NCI-H1092 treated with DMSO at 0.1 percent for 48 hours (cell line): ENCODE data around the gene PITPNC1.
"Not testable (repeated sequence)": the region's sequence is repeated elsewhere in the genome, so short reads cannot be mapped to it uniquely, and the experiment has no call there.

Experiments used
- DNase-seq: peaks from one replicate; lab custom pipeline; 2025; lab: John Stamatoyannopoulos, UW

Gene PITPNC1

DNA sequence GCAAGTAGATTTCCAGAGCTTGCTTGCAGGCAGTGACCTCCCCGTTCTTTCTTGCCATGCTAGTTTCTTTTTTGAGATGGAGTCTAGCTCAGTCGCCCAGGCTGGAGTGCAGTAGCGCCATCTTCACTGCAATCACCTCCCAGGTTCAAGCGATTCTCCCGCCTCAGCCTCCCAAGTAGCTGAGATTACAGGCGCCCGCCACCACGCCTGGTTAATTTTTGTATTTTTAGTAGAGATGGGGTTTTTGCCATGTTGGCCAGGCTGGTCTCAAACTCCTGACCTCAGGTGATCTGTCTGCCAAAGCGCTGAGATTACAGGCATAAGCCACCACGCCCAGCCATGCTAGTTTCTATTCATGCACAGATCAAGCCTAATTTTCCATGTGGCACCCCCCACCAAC lies 139.5 kb downstream of the PITPNC1 start:
- not testable (repeated sequence) for DNase-seq

DNA sequence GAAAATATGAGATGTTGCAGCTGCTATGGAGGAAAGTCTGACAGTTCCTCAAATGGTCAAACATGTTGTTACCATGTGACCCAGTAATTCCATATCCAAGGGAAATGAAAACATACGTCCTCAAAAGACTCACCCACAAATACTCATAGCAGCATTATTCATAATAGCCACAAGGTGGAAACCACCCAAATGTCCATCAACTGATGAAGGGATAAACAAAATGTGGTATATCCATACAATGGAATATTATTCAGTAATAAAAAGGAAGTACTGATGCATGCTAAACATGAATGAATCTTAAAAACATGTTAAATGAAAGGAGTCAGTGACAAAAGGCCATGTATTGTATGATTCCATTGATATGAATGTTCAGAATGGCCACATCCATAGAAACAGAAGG lies 140.2 kb downstream of the PITPNC1 start:
- no peak for DNase-seq

DNA sequence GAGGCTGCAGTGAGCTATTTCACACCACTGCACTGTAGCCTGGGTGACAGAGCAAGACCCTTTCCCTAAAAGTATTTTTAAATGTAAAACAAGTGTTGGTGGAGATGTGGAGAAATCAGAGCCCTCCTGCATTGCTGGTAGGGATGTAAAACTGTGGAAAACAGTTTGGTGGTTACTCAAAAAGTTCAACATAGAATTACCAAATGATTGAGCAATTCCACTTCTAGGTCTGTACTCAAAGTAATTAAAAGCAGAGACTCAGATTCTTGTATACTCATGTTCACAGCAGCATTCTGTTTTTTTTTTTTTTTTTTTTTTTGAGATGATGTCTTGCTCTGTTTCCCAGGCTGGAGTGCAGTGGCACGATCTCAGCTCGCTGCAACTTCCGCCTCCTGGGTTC lies 141.8 kb downstream of the PITPNC1 start:
- no peak for DNase-seq

DNA sequence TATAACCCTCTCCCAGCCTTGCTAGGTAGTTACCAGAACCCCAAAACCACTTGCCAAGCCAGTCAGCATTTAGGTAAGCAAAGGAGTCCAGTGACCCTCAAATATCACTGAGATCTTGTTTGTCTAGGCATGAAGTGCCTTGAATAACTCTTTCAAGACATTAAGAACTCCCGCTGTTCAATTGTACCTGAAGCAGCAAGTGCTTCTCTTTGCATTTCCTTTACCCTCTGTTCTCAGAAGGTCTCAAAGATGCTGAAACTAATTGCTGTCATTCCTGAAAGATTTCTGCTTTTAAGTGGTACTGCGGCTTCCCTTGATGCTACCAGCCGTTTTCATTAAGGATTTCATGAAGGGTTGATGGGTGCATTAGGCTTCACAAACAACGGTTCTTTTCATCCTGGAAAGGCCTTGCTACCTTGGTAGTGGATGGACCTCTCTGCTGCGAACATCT lies 142.7 kb downstream of the PITPNC1 start:
- no peak for DNase-seq

DNA sequence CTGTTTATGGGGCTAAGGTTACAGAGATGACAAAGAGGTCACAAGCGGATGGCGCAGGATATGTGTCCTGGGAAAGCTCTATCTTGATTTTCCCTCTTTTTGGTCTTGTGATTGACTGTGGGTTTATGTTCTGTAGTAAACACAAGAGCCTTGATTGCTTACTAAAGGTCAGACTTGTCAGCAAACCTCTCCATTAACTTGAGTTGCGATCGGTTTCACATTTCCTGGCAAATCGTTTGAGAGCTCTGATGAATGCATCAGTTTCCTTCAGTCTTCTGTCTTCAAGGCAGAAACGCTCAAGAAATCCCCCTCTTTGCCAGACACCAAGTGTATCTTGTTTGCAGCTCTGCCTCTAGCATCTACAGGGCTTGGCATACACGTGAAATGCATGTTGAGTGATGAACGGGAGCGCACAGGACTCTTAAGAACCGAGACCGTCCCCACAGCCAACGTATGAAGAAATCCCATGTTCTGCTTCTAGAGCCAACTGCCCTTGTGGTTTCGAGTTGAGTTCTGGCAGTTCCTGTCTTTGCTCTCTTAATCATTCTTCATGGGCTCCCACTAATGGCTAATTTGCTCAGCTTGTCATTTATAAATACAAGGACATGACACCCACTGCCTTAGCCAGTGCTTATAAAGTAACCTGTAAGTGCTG lies 143.3 kb downstream of the PITPNC1 start:
- peak; percentile 44 for DNase-seq

DNA sequence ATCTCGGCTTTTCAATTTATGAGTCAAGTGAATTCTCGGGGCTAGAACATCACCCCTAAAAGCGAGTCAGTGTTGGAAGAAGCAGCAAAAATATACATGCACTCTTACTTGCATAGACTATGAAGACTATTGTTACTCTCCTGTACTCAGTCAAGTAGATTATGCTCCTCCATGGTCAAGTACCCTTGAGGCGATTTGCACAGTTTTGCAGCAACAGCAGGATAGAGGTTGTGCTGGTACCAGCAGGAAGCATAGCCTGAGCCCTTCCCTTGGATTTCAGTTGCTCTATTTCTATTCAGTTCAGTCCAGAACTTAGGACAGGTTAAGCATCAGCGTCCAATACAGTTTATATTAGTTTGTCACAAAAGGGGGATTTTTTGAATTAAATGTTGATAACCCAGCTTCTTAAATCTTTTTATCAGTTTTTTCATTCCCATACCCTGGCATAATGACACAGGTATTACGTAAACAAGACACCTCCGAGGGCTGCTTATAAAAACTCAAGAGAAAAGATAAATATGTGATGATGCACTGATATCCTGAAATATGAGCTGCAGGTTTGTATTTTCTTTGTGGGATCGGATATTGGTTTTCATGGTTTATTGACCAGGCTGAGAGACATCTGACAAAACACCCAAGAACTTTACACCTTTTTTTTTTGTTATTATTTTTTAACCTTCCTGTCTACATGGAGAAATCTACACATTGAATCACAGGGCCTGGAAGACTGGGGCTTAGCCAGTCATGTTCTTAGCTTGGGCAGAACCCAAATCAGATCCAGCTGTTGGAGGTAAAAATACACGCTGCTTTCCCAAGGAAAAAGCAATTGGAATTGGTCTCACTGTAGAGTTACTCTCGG lies 144.1 kb downstream of the PITPNC1 start:
- DNase-seq, result peak; percentile 44

DNA sequence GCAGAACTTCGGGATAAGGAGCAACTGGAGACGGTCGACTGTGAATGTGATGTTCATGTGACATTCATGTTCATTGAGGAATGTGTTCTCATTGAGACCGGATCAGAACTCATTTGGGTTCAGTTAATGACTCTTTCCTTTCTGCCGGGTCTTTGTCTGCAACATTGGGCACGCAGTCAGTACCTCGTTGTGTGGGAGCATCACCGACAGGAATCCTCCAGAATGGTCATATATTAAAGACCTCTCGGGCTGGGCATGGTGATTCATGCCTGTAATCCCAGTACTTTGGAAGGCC lies 144.6 kb downstream of the PITPNC1 start:
- no peak for DNase-seq

DNA sequence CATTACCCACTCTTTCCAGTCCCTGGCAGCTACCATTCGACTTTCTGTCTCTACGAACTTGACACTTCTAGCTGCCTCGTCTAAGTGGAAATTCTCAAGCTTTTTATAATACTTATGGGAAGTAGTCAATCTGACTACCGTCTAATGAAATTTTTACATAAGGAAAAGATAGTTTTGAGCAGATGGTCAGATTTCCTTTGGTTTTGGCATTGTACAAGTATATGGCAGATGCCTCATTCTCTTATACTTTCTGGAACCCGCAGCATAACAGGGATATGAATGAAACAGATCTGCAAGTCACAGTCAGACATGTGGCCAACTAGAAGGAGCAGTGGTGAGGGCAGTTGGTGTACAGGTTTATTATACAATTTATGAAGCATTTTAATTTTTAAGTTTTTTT lies 146.0 kb downstream of the PITPNC1 start:
- no peak for DNase-seq

DNA sequence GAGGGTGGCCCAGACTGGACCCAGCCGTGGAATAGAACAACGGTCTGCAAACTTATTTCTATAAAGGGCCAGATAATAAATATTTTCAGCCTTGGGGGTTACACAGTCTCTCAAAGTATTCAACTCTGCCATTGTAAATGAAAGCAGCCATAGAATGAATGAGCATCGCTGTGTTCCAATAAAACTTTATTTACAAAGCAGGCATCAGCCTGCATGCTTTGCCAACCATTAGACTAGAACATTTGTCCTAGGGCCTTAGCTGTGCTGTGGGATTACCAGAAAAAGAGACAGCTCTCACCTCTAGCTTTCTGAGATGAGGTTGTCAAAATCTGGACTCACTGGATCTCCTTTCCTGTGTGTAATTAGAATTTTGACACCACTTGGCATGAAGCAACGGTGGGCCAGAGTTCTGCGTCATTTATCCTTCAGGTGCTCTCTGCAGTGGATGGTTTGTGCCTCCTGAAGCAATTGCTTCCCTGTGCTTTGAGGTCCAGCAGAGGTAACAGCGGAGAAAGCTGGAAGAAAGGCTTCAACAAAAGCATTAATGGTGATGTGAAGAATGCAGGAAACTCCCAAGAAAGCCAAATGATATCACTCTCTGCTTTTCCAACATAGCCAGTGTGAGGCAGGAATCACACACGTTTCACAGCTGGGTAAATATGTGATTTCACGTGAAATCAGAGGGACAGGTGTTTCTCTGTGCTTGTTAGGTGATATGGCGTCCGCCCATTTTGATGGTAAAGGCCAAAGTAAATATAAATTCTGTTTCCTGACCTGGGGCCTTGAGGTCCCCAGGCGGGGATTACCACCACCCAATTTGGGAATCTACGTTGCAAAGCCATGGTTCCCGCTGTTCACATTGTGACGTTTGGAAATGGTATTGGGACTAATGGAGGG lies 148.4 kb downstream of the PITPNC1 start:
- peak; percentile 74 for DNase-seq

DNA sequence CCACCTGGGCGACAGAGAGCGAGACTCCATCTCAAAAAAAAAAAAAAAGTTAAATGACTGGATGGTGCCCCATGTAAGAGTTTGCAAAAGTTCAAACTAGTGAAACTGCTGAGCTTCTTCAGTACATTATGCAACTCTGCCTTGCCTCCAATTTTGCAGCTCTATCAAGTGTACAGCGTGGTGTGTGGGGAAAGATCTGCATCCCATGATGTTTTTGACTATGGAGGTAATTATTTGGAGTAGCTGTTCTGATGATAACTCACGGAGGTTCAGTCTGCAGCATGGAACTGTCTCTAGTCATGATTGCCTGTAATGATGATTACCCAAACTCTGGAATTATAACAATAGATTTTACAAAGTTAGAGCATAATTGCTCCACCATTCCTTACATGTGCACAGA lies 149.6 kb downstream of the PITPNC1 start:
- no peak for DNase-seq

DNA sequence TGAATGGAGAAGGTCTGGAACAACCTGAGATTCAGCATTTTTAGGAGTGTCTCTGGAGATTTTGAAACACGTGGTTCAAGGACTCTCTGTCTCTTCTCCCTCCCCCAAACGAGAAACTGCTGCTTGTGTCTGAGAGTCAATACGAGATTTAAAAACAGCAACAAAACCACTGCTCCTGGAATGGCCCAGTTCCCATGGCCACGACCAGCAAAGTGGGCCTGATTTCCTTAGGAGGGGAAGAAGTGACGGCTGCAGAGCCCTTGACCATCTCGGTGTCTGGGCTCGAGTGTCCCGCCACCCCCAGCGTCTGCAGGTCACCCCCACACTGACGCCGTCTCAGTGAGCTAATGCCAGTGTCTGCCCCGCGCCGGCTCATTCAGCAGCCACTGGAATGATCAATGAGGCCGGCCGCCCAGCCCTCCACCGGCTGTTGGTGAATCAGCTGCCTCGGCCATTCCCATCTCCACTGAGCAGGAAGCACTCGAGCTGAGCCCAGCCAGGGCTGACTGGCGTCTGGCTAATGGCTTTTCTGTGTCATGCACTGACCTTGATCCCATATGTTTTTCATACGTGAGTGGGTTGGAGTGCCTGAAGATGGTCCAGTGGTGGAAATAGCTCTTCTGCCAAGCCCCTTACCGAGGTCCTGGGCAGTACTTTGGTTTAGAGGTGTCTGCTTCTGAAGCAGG lies 151.8 kb downstream of the PITPNC1 start:
- DNase-seq, result peak; percentile 90

DNA sequence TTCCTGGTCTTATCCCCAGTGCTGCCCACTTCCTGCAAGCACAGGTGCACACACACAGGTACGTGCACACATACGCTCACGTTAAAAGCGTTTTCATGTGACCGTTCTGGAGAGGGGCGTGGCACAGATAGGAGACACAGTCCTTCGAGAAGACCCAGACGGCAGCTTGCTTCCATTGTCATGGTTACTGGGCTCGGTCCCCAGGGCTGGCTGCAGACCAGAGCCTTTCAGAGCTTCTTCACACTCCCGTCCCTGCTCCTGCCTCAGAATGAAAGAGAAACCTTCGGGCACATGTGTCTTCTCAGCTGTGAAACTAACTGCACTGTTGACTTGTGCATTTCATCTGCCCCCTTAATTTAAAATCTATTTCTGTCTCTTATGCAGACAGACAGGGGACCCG lies 154.2 kb downstream of the PITPNC1 start:
- peak; percentile 74 for DNase-seq

DNA sequence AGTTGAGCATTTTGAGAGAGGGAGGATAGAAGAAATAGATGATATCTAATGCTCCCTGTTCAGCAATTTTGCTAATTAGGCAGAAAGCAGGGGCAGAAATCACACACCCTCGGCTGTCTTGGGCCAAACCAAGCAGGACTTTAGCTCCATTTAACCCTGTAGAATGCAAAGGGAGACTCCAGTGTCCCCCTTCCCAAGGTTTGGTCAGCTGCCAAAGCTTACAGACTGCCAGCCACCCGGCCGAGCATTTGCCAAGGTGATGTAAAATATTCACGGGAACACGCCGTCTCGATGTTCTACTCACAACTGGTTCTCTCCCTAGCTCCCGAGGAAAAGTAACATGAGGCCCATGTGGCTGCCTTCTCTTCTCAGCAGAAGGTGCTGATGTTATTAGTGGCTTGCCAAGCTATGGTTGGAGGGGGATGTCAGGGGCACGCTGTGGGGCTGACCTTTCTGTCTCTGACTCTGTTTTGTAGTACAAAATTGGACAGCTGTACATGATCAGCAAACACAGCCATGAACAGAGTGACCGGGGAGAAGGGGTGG lies 155.3 kb downstream of the PITPNC1 start:
- peak; percentile 78 for DNase-seq

DNA sequence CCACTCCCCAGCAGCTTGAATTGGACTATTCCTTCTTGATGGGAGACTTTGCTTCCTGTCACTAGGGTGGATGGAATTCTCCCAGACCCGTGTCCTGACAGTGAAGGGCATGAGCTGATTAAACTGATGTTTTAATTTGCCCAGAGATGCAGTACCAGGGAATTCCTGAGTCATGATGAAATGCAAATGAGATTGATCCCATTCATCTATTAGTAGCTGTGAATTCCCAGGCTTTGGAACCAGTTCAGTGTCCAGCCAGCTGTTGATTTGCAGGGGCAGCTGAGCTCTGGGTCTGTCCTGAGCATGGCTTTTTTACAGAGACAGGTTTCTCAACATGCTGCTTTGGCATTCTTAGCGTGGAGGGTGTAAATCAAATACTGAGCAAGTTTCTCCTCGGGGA lies 157.9 kb downstream of the PITPNC1 start:
- DNase-seq, result no peak

DNA sequence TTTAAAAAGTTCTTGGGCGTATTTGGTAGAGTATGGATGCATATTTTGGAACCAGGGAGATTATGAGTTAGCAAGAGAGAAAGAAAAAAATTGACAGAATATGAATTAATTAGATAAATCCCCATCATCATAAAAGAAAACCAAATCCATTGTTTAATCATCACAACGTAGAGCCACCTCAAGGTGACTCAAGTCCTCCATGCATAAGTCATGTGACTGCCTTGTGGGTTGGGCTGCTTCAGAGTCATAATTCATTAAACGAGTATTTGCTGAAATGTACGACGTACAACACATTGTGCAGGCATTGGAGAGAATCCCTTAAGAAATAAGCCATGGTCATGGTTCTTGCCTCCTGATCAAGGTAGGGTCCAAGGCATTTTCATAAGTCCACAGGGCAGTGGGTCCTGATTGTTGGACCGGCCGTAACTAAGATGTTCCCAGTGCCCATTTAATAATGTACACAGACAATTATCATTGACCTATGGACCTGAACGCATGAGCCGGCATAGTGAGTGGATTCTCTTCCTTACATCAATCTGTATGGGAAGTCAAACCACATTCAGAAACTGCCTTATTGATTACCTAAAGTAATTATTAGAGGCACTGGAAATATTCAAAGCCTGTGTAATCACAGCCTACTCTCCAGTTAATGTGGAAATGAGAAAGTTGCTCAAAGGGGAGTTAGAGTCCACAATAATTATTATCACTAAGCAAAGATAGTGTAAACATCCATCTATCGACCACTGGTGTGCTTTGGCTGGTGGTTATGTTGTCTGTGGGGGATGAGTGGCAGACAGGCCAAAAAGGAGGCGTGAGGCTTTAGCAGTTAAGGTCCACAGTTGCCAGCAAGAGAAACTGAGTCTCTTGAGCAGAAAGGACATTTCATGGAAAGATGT lies 165.4 kb downstream of the PITPNC1 start:
- DNase-seq, result no peak

DNA sequence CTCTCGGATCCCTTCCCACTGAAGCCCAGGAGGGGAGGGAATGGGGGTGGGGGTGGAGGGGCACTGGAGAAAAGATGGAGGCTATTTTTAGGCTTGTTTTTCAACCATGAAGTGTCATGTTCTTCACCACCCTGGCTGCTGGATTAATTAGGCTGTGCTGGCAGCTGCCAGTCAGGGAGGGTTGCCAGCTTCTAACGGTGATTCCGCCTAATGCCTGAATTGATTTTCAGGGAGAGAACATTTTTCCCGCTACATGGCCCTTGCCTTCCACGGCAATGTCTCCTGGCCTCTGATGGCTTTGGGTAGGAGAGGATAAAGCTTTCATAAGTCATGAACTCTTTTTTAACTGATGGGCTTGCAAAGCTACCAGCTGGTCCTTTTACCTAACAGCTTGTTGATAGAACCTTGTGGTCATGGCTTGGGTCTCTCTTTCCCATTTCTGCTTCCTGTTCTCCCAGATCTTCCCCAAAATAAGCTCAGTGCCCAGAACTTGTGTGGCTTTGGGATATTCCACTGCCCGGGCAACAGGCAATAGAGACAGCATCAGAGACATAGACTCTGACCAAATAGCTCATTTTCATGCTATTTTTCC lies 167.4 kb downstream of the PITPNC1 start:
- peak; percentile 43 for DNase-seq

DNA sequence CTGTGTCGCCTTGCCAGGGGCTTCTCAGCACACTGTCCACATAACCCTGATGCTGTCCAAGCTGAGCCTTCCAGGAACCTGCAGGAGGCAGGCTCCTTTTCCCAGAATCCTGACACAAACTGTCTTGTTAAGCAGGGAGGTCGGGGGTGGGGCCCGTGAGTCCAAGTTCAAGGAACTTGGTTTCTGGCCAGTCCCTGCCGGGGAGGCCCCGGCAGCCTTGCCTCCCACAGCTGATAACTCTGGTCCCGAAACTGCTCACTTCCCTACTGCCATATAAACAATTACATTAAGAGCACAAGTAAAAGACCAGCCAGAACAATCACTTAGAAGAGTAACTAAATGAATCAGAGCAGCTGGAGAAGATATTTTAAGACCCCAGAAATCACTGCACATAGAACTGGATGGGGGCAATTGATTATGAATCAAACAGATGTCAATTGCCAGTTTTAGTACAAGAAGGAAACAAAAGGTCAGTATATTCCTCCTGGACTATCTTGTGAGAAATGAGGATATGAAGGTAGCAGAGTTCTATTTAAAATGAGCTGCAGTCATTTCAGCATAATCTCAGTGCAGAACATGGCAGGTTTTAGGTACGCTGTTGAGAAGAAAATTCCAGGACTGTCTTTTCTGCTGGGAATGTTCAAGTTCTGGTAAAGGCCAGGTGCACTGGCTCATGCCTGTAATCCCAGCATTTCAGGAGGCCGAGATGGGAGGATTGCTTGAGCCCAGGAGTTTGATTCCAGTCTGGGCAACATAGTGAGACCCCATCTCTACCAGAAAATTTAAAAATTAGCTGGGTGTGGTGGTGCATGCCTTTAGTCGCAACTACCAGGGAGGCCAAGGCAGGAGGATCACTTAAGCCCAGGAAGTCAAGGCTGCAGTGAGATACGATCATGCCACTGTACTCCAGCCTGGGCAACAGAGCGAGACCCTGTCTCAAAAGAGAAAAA lies 169.8 kb downstream of the PITPNC1 start:
- no peak for DNase-seq

DNA sequence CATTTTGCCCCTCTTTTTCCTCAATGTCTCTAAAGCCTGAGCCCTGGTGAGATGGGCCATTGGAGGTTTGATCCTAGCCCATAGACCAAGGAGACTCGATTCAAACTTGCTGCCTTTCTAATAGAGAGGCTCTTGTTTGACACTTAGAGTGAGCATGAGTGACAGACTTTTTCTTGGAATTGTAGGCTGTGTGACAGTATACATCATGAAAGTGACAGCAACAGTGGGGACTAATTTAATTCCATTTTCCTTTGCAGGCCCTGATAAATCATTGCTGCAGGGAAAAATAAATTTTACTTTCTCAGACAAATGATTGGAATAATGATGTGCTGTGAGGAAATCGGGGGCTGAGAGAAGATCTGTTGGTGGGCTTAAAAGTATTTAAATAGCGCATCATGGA lies 171.6 kb downstream of the PITPNC1 start:
- DNase-seq, result no peak

DNA sequence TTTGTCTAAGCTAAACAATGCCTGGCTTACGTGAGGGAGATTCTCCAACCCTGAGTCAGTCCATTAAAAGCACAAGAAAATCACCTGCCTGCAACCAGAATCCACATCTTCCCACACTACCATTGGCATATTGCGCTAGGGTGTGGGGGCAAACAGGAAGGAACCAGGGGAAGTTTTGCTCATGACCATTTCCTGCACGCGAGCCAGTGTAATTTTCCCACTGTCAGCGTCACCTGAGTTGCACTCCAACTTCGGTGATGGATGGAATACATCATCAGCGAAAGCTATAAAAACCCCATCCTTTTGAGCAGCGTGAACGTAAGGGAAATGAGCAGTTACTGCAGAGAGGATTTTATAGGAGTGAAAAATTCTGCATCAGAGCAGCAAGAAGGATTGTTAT lies 172.7 kb downstream of the PITPNC1 start:
- DNase-seq, result no peak
